Uterus (tissue), 2 donors: ENCODE measurements around the gene ALOX15B.

Experiments
- POLR2A ChIP-seq, 2 donors: fragments of 450-650 bp; IDR thresholded peaks; one replicate each; pipeline ENCODE4 v1.6.1; 2016; ENCODE audit warnings: antibody characterized with exemption in 2 of 2, mild to moderate bottlenecking in 1 of 2, moderate library complexity in 1 of 2
- TF ChIP-seq, protein P1 (sequence below), 4 experiments: fragments of 200-600 bp in 2 of 4; fragments of 450-650 bp in 2 of 4; sonication (generic) in 2 of 4; IDR thresholded peaks; one replicate each; pipeline ENCODE4 v1.5.1; 2016 to 2019; ENCODE audit warnings: antibody characterized with exemption in 4 of 4, mild to moderate bottlenecking in 2 of 4, moderate library complexity in 1 of 4

DNA sequence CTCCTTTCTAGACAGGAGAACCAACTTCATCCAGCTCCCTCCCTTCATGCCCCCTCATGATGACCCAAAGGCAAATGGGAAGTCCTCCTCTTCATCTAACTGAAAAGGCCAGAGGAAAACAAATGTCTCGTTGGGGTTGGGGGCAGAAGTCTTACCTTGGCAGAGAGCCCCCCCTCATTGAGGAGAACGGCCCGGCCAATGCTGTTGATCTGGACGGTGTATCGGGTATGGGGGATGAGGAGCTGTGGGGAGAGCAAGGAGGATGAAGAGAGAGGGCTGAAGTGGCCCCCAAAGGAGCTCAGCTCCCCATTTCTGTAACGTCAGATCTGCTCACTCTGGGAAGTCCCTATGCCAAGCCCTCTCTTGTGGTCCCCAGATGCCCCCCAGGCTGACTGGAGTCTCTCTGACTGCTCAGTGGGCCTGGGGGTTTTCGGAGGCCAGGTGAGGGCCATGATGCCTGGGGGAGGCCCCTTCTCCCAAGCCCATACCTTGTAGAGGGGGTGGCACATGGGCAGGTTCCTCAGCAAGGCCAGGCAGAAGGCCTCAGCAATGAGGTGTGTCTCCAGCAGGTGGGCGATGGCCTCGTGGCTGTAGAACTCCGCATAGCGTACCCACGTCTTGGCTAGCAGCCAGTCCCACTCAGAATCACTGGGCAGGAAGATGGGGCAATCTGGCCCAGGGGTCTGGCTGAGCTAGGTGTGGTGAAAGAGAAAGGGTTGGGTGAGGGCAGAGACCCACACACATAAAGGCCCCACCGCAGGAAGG is 37.8 kb downstream of the ALOX15B start:
- TF ChIP-seq, protein P1, sequence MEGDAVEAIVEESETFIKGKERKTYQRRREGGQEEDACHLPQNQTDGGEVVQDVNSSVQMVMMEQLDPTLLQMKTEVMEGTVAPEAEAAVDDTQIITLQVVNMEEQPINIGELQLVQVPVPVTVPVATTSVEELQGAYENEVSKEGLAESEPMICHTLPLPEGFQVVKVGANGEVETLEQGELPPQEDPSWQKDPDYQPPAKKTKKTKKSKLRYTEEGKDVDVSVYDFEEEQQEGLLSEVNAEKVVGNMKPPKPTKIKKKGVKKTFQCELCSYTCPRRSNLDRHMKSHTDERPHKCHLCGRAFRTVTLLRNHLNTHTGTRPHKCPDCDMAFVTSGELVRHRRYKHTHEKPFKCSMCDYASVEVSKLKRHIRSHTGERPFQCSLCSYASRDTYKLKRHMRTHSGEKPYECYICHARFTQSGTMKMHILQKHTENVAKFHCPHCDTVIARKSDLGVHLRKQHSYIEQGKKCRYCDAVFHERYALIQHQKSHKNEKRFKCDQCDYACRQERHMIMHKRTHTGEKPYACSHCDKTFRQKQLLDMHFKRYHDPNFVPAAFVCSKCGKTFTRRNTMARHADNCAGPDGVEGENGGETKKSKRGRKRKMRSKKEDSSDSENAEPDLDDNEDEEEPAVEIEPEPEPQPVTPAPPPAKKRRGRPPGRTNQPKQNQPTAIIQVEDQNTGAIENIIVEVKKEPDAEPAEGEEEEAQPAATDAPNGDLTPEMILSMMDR (IDR thresholded peaks at IDR 0.05), result no peak
- no peak for TF ChIP-seq POLR2A (IDR thresholded peaks at IDR 0.05)
